CD4-positive, alpha-beta T cell treated with Interleukin-1 beta for 1 hour (primary cell): ENCODE results near the gene GLYATL3.

ENCODE experiments used
- DNase-seq, 2 donors: peaks; one replicate each; pipeline ENCODE4 v3.0.0-alpha.2; 2020 to 2022

Gene GLYATL3

GRCh38 chr6:49514571-49515484 is 15.1 kb downstream of the GLYATL3 start:
- no peak for DNase-seq

GRCh38 chr6:49515485-49516146 is 15.9 kb downstream of the GLYATL3 start:
- no peak for DNase-seq

GRCh38 chr6:49516147-49516505 is 16.4 kb downstream of the GLYATL3 start:
- DNase-seq, result no peak

- no peak for DNase-seq
Observed at GRCh38 chr6:49517919-49518318, 18.2 kb downstream of the GLYATL3 start.

- DNase-seq, result no peak
Observed at GRCh38 chr6:49519660-49520059, 19.9 kb downstream of the GLYATL3 start.

- DNase-seq, result no peak
Observed at GRCh38 chr6:49522710-49523593, 23.2 kb downstream of the GLYATL3 start.

- DNase-seq, result no peak
Observed at GRCh38 chr6:49523901-49524300, 24.2 kb downstream of the GLYATL3 start.

GRCh38 chr6:49524541-49524940 is 24.8 kb downstream of the GLYATL3 start:
- no peak for DNase-seq

GRCh38 chr6:49526598-49526997 is 26.9 kb downstream of the GLYATL3 start:
- no peak for DNase-seq

- DNase-seq, result no peak
Observed at GRCh38 chr6:49527320-49527719, 27.6 kb downstream of the GLYATL3 start.

- no peak for DNase-seq
Observed at GRCh38 chr6:49528571-49528970, 28.8 kb downstream of the GLYATL3 start.

GRCh38 chr6:49530141-49530776 is 30.5 kb downstream of the GLYATL3 start:
- no peak for DNase-seq

- DNase-seq, result peak in 1 of 2 donors; percentile 30
Observed at GRCh38 chr6:49531774-49532569, 32.2 kb downstream of the GLYATL3 start.

GRCh38 chr6:49535795-49536194 is 36.1 kb downstream of the GLYATL3 start:
- DNase-seq, result no peak

- DNase-seq, result no peak
Observed at GRCh38 chr6:49539102-49539501, 39.4 kb downstream of the GLYATL3 start.

GRCh38 chr6:49540614-49541013 is 40.9 kb downstream of the GLYATL3 start:
- no peak for DNase-seq

- DNase-seq, result no peak
Observed at GRCh38 chr6:49541210-49541724, 41.5 kb downstream of the GLYATL3 start.

GRCh38 chr6:49541936-49542335 is 42.2 kb downstream of the GLYATL3 start:
- DNase-seq, result no peak

GRCh38 chr6:49543087-49543858 is 43.5 kb downstream of the GLYATL3 start:
- no peak for DNase-seq

- DNase-seq, result no peak
Observed at GRCh38 chr6:49546331-49546730, 46.6 kb downstream of the GLYATL3 start.
